ENCODE measurements around the gene DNAJC16.
A peak's percentile ranks its signal among the peaks of the same experiment; 100 is the strongest.
"Not testable (repeated sequence)": the region's sequence is repeated elsewhere in the genome, so short reads cannot be mapped to it uniquely, and the experiment has no call there.

The DNAJC16 gene

DNA sequence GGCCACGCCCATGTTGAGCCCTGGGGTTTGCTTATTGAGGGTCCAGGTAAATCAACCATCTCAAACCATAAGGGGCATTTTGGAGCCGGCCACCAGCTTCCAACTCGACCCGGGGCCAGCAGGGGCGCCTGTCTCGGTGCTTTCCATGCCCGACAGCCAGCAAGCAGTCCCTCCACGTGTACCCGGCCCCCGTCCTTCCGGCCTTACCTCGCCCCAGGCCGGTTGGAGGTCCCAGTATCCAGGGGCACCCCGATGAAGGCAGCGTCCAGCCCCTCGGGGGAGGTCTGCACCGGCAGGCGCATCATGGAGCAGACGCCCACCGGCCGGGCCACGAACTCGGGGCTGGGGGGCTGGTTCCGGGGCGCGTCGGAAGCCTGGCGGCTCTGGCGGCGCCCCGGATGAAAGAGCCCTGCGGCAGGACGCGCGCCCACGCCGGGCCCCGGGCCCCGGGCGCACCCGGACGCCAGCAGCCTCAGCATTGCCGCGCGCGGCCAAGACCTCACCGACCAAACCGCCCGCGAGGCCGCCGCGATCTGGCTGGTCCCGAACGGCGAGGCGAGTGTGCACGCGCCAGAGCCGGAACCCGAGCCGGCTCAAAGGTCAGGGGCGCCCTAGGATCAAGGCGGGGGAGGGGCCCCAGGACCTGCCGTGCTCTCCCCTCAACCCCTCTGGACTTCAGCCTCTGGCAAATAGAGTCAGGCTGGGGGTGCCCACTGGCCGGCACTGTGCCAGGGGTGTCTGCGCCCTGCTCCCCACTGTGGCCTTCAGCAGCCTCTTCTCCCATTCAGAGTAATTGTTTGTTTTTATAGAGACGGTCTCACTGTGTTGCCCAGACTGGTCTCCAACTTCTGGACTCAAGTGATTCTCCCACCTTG is 58.1 kb downstream of the DNAJC16 start, which contains the start of gene AGMAT:
AGMAT (minus strand) TSS at position 563 of the 875 bp plus-strand sequence; CDS start at position 479, 84 bp downstream.
- peak; percentile 23 for DNase-seq

- no peak for DNase-seq
Observed at GRCh38 chr1:15592285-15592684, 65.6 kb downstream of the DNAJC16 start.

DNA sequence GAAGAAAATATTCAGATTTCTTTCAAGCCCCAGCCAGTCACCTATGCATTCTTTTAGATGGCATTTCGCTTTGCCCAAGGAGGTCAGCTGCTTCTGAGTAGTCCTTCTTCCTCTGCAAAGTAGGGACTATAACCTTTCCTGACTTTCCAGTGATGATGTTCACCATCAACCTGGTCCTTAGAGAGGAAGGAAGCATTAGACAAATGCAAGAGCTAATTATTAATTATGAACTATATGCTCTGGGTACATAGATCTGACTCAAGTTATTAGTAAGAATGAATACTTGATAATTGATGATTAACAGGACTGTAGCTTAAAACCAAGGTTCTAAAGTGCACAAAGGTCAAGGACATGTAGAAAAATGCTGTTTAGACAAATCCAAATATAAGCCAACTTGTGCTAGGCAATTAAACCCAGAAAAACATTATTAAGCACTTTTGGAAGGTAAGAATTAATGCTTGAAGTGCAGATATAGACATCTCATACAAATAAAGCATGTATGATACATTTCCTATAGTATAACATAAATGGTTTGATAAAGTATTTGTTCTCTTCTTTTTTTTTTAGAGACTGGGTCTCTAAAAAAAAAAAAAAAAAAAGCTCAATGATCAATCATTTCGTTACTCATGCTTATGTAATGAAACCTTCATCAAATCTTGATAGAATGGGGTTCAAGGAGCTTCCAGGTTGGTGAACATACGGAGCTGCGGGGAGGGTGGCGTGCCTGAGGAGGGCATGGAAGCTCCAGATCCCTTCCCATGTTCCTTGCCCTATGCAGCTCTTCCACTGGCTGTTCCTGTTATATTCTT is 69.4 kb downstream of the DNAJC16 start:
- no peak for DNase-seq

DNA sequence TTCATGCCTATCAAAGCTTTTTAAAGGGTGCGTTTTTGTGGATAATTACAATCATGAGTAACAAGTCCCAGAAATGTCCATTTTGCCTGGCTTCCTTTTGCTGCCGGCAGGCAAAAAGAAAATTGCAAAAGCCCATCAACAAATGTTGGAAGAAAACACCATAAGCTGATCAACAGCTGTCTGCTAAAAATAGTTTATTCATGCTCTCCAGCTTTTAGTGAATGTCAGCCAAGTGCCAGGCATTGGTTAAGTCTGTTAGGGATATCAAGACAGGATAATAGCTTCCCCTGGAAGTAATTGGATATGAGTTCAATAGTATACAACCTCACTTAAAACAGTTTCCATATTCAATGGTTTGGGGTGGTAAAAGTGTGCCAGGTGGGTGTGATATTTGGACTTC is 71.8 kb downstream of the DNAJC16 start:
- no peak for DNase-seq

GRCh38 chr1:15603050-15603965 is 76.7 kb downstream of the DNAJC16 start:
- DNase-seq, result peak; percentile 96

- DNase-seq, result not testable (repeated sequence)
Observed at GRCh38 chr1:15603966-15604282, 77.3 kb downstream of the DNAJC16 start.

GRCh38 chr1:15604400-15604799 is 77.8 kb downstream of the DNAJC16 start:
- DNase-seq, result not testable (repeated sequence)

DNA sequence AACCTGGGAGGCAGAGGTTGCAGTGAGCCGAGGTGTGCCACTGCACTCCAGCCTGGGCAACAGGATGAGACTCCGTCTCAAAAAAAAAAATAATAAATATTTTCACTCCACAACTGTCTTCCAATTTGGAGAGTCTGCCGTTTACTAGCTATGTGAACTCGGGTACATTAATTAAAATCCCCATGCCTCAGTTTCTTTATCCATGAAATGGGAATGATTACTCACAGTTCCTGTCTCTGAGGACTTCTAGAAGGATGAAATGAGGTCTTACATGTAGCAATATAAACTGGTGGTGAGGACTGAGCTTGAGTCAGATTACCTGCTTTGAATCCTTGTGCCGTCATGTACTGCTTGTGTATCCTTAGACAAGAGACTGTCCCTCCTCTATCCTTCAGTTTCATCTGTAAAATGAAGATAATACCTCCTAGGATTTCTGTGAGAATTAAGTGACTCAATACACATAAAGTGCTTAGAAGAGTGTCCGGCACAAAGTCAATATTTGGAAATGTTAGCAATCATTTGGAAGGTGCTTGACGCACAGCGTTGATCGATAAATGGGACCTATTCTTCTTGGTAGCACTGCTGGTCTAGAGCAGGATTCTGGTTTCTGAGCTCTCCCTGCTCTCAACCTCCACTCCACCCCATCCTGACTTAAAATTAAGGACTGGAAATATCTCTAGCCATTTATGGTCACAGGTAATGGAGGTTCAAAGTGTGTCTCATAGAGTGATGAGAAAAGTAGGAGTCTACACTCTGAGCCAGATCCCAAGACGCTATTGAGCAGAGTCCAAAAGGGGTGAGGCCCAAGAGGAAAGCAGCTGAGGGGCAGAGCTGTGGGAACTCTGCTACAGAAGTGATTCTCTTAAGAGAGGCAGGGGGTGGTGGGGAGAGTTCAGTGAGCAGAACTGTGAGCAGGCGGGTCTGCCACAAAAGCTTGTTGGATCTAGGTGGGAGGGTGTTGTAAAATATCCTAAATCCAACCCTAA is 79.0 kb downstream of the DNAJC16 start:
- no peak for DNase-seq

DNA sequence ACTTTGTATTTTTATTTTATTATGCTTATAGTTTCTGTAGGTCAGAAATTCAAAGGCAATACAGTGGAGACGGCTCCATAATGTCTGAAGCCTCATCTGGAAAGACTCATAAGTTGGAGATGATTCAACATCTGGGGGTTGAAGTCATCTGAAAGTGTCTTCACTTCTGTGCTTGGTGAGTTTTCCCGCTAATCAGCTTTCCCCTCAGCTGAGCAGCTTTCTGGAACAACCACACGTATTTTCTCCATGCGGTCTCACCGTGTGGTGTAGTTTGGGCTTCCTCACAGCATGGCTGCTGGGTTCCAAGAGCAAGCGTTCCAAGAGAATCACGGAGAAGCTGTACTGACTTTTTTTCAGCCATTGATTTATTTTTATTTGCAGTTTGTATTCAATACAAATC is 83.0 kb downstream of the DNAJC16 start:
- no peak for DNase-seq

DNA sequence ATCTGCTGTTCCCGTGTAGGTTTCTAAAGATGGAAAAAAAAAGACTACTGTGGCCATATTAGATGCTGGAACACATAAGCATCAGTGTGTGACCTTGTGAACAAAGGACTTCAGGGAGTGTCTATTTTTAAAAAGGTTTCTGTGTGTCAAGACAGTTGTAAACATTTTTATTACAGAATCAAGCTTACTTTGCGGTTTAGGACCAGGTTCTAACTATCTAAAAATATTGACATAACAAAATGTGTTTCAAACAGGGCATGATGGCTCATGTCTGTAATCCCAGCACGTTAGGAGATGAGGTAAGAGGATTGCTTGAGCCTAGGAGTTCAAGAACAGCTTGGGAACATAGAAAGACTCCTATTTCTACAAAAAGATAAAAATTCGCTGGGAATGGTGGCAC is 83.5 kb downstream of the DNAJC16 start:
- DNase-seq, result no peak

DNA sequence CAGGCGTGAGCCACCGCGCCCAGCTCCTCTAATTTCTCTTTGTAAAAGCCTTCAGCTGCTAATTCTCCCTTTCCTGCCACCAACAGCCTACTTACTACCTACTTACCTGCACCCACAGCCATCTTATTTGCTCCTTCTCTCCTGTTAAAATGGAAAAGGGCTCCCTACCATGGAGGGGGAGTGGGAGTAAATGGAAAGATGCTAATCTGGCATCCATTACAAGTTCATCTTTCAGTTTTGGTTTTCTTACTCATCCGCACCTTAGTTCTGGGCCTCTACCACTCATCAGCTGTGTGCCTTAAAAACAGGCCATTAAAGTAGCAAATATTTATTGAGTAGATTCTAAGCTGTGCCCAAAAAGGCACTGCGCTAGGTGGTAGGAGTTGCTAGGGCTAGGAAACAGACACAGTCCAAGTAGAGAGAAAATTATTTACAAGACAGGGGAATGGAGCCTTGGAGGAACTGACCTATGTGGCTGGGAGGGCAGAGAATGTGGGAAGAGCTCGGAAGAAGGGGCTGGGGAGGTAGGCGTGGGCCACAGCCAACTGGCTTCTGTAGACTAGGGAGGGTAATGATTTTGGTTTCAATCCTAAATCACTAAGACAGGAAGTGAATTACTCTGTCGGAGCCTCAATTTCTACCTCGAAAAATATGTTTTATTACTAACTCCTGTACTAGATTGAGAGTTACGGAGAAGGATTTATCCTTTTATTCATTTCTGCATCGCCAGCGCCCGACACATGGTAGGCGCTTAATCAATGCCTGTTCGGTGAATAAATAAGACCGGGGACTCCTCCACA is 89.9 kb downstream of the DNAJC16 start:
- DNase-seq, result peak; percentile 68

GRCh38 chr1:15617173-15618076 is 90.8 kb downstream of the DNAJC16 start, which contains the start of gene DDI2:
Gene DDI2, plus strand, starts transcription at chr1:15617458. Its CDS starts 213 bp downstream, at chr1:15617671.
- DNase-seq, result peak; percentile 99

- peak; percentile 61 for DNase-seq
Observed at GRCh38 chr1:15618077-15618654, 91.5 kb downstream of the DNAJC16 start.

GRCh38 chr1:15618655-15619525 is 92.2 kb downstream of the DNAJC16 start:
- peak; percentile 79 for DNase-seq

DNA sequence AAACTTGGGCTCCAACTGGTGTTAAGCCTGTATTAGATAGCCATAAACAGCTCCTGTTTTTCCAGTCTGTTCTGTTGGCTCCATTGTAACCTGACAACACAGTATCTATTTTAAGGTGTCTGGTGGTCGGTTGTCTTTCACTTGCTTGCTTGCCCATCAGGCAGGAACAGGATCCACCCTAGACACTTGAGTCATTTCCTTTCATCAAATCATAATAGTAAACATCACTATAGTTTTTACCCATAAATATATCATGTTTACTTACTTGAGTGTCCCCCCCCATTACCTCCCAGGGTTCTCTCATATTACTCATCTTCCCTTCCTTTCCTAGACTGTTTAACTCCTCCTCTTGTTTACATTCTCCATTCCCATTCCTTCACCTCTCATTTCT is 93.5 kb downstream of the DNAJC16 start:
- no peak for DNase-seq

DNA sequence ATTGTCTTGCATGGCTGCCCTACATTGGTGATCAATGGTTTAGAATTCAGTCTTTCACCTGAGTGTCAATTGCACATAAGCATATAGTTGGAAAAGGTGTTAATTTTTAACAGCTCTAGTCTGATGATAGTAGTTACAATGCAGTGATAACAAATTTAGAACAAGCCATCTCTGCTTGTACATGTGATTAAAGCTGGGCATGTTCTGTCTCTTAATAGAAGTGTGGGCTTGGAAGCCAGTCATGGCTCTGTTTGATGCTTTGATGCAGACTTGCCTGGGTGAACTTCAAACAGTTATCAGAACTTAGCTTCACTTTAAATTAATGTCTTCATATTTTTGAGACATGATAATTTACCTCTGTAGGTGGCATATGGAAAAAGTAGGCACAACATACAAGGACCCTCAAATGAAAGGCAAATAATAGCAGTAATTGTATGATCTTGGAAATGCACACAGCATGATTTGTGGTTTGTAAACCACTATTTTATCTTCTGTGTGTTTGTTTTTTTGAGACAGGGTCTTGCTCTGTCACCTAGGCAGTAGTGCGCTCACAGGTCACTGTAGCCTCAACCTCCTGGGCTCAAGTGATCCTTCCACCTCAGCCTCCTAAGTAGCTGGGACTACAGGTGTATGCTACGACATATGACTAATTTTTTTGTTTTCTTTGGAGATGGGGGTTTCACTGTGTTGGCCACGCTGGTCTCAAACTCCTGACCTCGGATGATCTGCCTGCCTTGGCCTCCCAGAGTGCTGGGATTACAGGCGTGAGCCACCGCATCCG is 94.4 kb downstream of the DNAJC16 start:
- DNase-seq, result no peak

DNA sequence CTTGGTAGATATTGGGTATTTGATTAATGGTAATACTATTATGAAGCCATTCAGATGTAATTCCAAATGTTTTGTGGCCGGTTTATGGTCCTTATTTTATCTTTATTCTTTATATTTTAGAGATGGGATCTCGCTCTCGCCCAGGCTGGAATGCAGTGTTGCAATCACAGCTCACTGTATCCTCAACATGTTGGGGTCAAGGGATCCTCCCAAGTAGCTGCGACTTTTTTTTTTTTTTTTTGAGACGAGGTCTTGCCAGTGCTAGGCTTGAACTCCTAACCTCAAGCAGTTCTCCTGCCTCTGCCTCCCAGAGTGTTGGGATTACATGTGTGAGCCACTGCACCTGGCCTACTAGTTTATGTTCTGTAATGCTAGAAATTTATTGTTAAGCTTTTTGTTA is 95.3 kb downstream of the DNAJC16 start:
- DNase-seq, result no peak

Data from suppressor macrophage treated with lipopolysaccharide for 4 hours (primary cell).